SK-N-MC (cell line): ENCODE results near the gene LRRC75A.

Experiments used
- EZH2 ChIP-seq: fragments of 200-600 bp; sonication (generic); IDR thresholded peaks from one replicate; pipeline ENCODE4 v1.6.1; 2017; ENCODE audit warnings: antibody characterized with exemption
- POLR2AphosphoS5 ChIP-seq: IDR thresholded peaks from 2 replicates; pipeline ENCODE4 v1.6.1; 2012; ENCODE audit warnings: mild to moderate bottlenecking, low read depth, low read length, borderline replicate concordance

- TF ChIP-seq POLR2AphosphoS5 (no peak), EZH2 (no peak)
Measured at GRCh38 chr17:16444258-16444886, 47.6 kb downstream of the LRRC75A start.
